ENCODE measurements around the gene PRF1. TPM values are rescaled to one million over a fixed set of nuclear protein-coding genes. Genes with fewer than 3 reads are reported as not detected.

PRF1 gene
- total RNA-seq, 2 donors from 2014 or later = 0.96 to 1.3 TPM

- no peak for TF ChIP-seq CTCF (IDR thresholded peaks at IDR 0.05)
- intact Hi-C loops (cut with DNase I) = no loop called here
- H3K9ac ChIP-seq (ENCODE audit: low read depth in 2 of 2, low read length in 2 of 2) = no peak overlapping the region
- no peaks in the 10 kb centered on the region for H3K36me3 ChIP-seq
- H3K4me1 ChIP-seq = no peaks in the 10 kb centered on the region
- H3K9me3 ChIP-seq = no peaks in the 10 kb centered on the region
- H3K4me3 ChIP-seq = no peak overlapping the region
- no peak overlapping the region for H3K27ac ChIP-seq
- H3K27me3 ChIP-seq = no peaks in the 10 kb centered on the region
- DNase-seq = no peak
These were observed 17.4 kb upstream of the PRF1 start for GRCh38 chr10:70620020-70620289.

- no peaks in the 10 kb centered on the region for H3K27me3 ChIP-seq
- intact Hi-C loops (cut with DNase I) = loop anchor here (10.0 kb wide), 1 partner anchor 135 kb away; no protein-coding TSS in a partner anchor
- no peaks in the 10 kb centered on the region for H3K4me1 ChIP-seq
- no peak for TF ChIP-seq CTCF (IDR thresholded peaks at IDR 0.05)
- H3K27ac ChIP-seq = no peak overlapping the region
- no peak overlapping the region for H3K4me3 ChIP-seq
- no peak for DNase-seq
- no peak overlapping the region for H3K9ac ChIP-seq (ENCODE audit: low read depth in 2 of 2, low read length in 2 of 2)
- no peaks in the 10 kb centered on the region for H3K36me3 ChIP-seq
- H3K9me3 ChIP-seq = no peaks in the 10 kb centered on the region
These were observed 16.9 kb upstream of the PRF1 start for GRCh38 chr10:70619271-70620019.

- DNase-seq = no peak
- no peak for TF ChIP-seq CTCF (IDR thresholded peaks at IDR 0.05)
- Histone ChIP-seq H3K27ac (no peak overlapping the region), H3K4me1 (no peaks in the 10 kb centered on the region), H3K9ac (ENCODE audit: low read depth in 2 of 2, low read length in 2 of 2) (no peak overlapping the region), H3K27me3 (no peaks in the 10 kb centered on the region), H3K9me3 (no peaks in the 10 kb centered on the region), H3K4me3 (no peak overlapping the region), H3K36me3 (no peaks in the 10 kb centered on the region)
- intact Hi-C loops (cut with DNase I) = loop anchor here (10.0 kb wide), 1 partner anchor 136 kb away; no protein-coding TSS in a partner anchor
These were observed 16.1 kb upstream of the PRF1 start for GRCh38 chr10:70618663-70619062.

DNA sequence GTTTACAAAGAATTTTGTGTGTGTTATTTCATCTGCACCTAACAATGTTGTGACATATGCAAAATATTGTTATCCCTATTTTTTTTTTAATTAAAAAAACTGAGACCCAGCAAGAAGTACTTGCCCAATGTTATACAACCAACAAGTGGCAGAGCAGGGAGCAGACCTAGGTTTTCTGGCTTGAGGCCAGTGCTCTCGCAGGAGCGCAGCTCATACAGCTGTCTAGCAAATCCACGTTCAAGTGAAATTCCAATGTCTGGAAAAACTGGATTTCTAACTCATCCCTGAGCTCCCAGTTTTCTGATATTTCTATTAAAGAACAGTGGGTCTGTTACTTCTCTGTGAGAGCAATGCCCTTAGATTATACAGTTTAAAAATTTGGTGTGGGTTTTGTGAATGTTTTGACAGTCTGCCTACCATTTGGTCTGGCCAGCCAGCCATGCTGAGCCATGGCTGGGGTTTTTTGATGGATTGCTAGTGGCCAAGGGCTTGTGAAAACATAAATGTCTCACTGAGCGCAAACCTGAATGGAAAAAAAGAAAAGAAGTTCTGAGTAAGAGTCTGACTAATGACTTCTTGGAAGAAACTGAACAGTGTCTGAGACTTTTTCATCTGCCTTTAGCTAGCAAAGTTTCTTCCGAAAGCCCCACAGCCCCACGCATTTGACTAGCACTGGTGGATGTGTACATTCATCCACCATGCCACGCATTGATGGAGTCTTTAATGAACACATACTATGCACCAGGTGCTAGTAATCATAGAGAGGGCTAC lies 15.4 kb upstream of the PRF1 start:
- H3K27ac ChIP-seq = no peak overlapping the region
- H3K4me1 ChIP-seq = no peaks in the 10 kb centered on the region
- intact Hi-C loops (cut with DNase I) = loop anchor here (10.0 kb wide), 1 partner anchor 137 kb away; no protein-coding TSS in a partner anchor
- H3K9me3 ChIP-seq = no peaks in the 10 kb centered on the region
- H3K9ac ChIP-seq (ENCODE audit: low read depth in 2 of 2, low read length in 2 of 2) = no peak overlapping the region
- no peak for TF ChIP-seq CTCF (IDR thresholded peaks at IDR 0.05)
- DNase-seq = no peak
- no peak overlapping the region for H3K4me3 ChIP-seq
- H3K36me3 ChIP-seq = no peaks in the 10 kb centered on the region
- H3K27me3 ChIP-seq = no peaks in the 10 kb centered on the region

- Histone ChIP-seq H3K27ac (no peak overlapping the region), H3K4me3 (no peak overlapping the region), H3K4me1 (no peaks in the 10 kb centered on the region), H3K9ac (ENCODE audit: low read depth in 2 of 2, low read length in 2 of 2) (no peak overlapping the region), H3K9me3 (no peaks in the 10 kb centered on the region), H3K27me3 (no peaks in the 10 kb centered on the region), H3K36me3 (no peaks in the 10 kb centered on the region)
- TF ChIP-seq CTCF (IDR thresholded peaks at IDR 0.05) = no peak
- intact Hi-C loops (cut with DNase I) = loop anchor here (10.0 kb wide), 1 partner anchor 138 kb away; no protein-coding TSS in a partner anchor
- DNase-seq = no peak
These were observed 14.2 kb upstream of the PRF1 start for GRCh38 chr10:70616761-70617160.
